Activated CD8-positive, alpha-beta memory T cell treated with anti-CD3 and anti-CD28 coated beads for 4 hours (primary cell): ENCODE results near the gene CDH26.
A peak's percentile ranks its signal among the peaks of the same experiment; 100 is the strongest.

Experiments used
- DNase-seq, 2 donors: peaks; one replicate each; pipeline ENCODE4 v3.0.0-alpha.2; 2020; ENCODE audit warnings: low read depth in 2 of 2

Gene CDH26

GRCh38 chr20:60046436-60046835 lies 88.2 kb downstream of the CDH26 start:
- no peak for DNase-seq

GRCh38 chr20:60046860-60047259 lies 88.6 kb downstream of the CDH26 start:
- DNase-seq = no peak

GRCh38 chr20:60048634-60049521 lies 90.7 kb downstream of the CDH26 start:
- no peak for DNase-seq

- no peak for DNase-seq
These were observed 91.4 kb downstream of the CDH26 start for GRCh38 chr20:60049601-60050000.

GRCh38 chr20:60050193-60050947 lies 92.1 kb downstream of the CDH26 start:
- no peak for DNase-seq

- no peak for DNase-seq
These were observed 93.7 kb downstream of the CDH26 start for GRCh38 chr20:60051911-60052310.

GRCh38 chr20:60052322-60052721 lies 94.1 kb downstream of the CDH26 start:
- DNase-seq = no peak

- no peak for DNase-seq
These were observed 95.0 kb downstream of the CDH26 start for GRCh38 chr20:60053125-60053817.

- no peak for DNase-seq
These were observed 95.6 kb downstream of the CDH26 start for GRCh38 chr20:60053818-60054190.

GRCh38 chr20:60054716-60055634 lies 96.8 kb downstream of the CDH26 start:
- no peak for DNase-seq

GRCh38 chr20:60055740-60056139 lies 97.5 kb downstream of the CDH26 start:
- peak; percentile 14 to 30 for DNase-seq

GRCh38 chr20:60056407-60057122 lies 98.3 kb downstream of the CDH26 start:
- DNase-seq = no peak

- DNase-seq = peak; percentile 28 to 29
These were observed 99.1 kb downstream of the CDH26 start for GRCh38 chr20:60057123-60057865.

GRCh38 chr20:60057866-60058807 lies 99.9 kb downstream of the CDH26 start:
- no peak for DNase-seq

GRCh38 chr20:60058879-60059278 lies 100.7 kb downstream of the CDH26 start:
- no peak for DNase-seq

GRCh38 chr20:60060006-60060557 lies 101.9 kb downstream of the CDH26 start:
- DNase-seq = no peak

- DNase-seq = no peak
These were observed 102.4 kb downstream of the CDH26 start for GRCh38 chr20:60060593-60060992.

GRCh38 chr20:60062431-60063047 lies 104.3 kb downstream of the CDH26 start:
- DNase-seq = no peak
